Heart left ventricle (tissue), 16 donors: ENCODE measurements around the gene SYNE3. TPM values are rescaled to one million over a fixed set of nuclear protein-coding genes. Genes with fewer than 3 reads are reported as not detected.

Experiments used
- ATAC-seq, 4 donors: fragments of 200-7000 bp; cut with Tn5 transposase; one replicate each; pipeline ENCODE4 v1.9.1; 2020 to 2022; ENCODE audit warnings: moderate library complexity in 4 of 4, mild to moderate bottlenecking in 3 of 4, moderate number of reproducible peaks in 1 of 4
- DNase-seq, 5 donors: peaks; one replicate each; pipeline ENCODE4 v3.0.0-alpha.2; 2020
- H3K27ac ChIP-seq, 12 donors: fragments of 200-600 bp; sonication (generic) in 4 of 12; one replicate each; pipeline versions ENCODE4 v1.5.0 to v1.8.0; 2016 to 2022; ENCODE audit warnings: mild to moderate bottlenecking in 2 of 12
- H3K27me3 ChIP-seq, 9 donors: fragments of 200-600 bp; sonication (generic) in 2 of 9; one replicate each; pipeline versions ENCODE4 v1.5.1 to v1.8.0; 2016 to 2022; ENCODE audit warnings: mild to moderate bottlenecking in 3 of 9
- H3K36me3 ChIP-seq, 9 donors: fragments of 200-600 bp; sonication (generic) in 2 of 9; one replicate each; pipeline versions ENCODE4 v1.5.0 to v1.8.0; 2018 to 2022; ENCODE audit warnings: mild to moderate bottlenecking in 2 of 9
- H3K4me1 ChIP-seq, 12 donors: fragments of 200-600 bp; sonication (generic) in 4 of 12; one replicate each; pipeline versions ENCODE4 v1.5.0 to v1.8.0; 2016 to 2022; ENCODE audit warnings: mild to moderate bottlenecking in 3 of 12
- H3K4me3 ChIP-seq, 12 donors: fragments of 200-600 bp; sonication (generic) in 4 of 12; one replicate each; pipeline versions ENCODE4 v1.5.0 to v1.8.0; 2017 to 2022; ENCODE audit warnings: mild to moderate bottlenecking in 9 of 12, moderate library complexity in 4 of 12
- H3K9me3 ChIP-seq, 12 donors: fragments of 200-600 bp; sonication (generic) in 4 of 12; one replicate each; pipeline versions ENCODE4 v1.5.0 to v1.8.0; 2016 to 2022; ENCODE audit warnings: mild to moderate bottlenecking in 1 of 12
- CTCF ChIP-seq, 12 donors: fragments of 200-600 bp; sonication (generic) in 4 of 12; IDR thresholded peaks; one replicate each; pipeline versions ENCODE4 v1.5.0 to v1.8.0; 2018 to 2022; ENCODE audit warnings: antibody characterized with exemption in 12 of 12, mild to moderate bottlenecking in 5 of 12
- POLR2A ChIP-seq, 2 donors: fragments of 450-650 bp; IDR thresholded peaks; one replicate each; pipeline ENCODE4 v1.6.1; 2017; ENCODE audit warnings: antibody characterized with exemption in 2 of 2, mild to moderate bottlenecking in 2 of 2, moderate library complexity in 2 of 2
- WGBS, 4 donors: extraction: QIAGEN DNeasy Blood & Tissue Kit in 2 of 4; methylation state at CpG; one replicate each; pipeline versions ENCODE4 v1.1.5 to v1.1.7; 2013 to 2018; 5-methylcytosine and 5-hydroxymethylcytosine counted together
- intact Hi-C, 10 donors: fragments of 100-400 bp; cut with DNase I; formaldehyde crosslinking; loops; one replicate each; pipeline versions ENCODE4 v1.11.1 to v1.14.2; 2022
- polyA plus RNA-seq, 2 donors: library from polyadenylated mRNA; stranded (reverse); fragments of 200-250 nt; gene quantifications; one replicate each; pipeline ENCODE4 v1.2.3, GENCODE V29; 2013
- total RNA-seq, 9 donors: library from RNA; depleted of rRNA in 2 of 9; stranded (reverse); fragments of >200 nt in 2 of 9; fragmentation: NEBNext Ultra II Directional in 3 of 9; extraction: Animal tissue kit (Norgen Biotek cat#: 25700) in 3 of 9; gene quantifications; one replicate each; pipeline versions ENCODE4 v1.1.0 to v1.2.4, GENCODE V29; 2016 to 2023
- donor health status: ischemic (EF 13 %, LVEDD 7.1; RV severe dilation, severe dysfunction).
- donor health status: healthy with polysubstance abuse.
- donor health status: DM: no; HTN: yes; CAD: no.
- donor health status: DM: no; HTN: no; CAD: no.
- donor health status: ischemic (EF 25% LVEDD 6.9; RV normal size, moderate dysfunction).
- donor health status: ischemic (EF 25% LVEDD 5.7; RV mildly dilated, moderate dysfunction).
- donor health status: healthy.
- donor health status: DM: yes; HTN: yes; CAD: no.
- donor health status: ischemic (EF 35%, LVEDD 5.7; RV mildly dilated, moderate dysfunction).
- donor health status: nonischemic (EF 11% LVEDD 7.7; RV severe dilation, severe dysfunction).
- donor health status: DM: yes; HTN: yes; CAD: no.
- donor health status: PGD.
- donor health status: ischemic (EF 29% LVEDD 5.4; RV normal size, mild dysfunction).
- donor health status: nonischemic (EF 23%, LVEDD 6.1; RV moderate dilation, normal function).

SYNE3 gene
- total and polyA plus RNA-seq, 11 donors: 3.1 to 16.9 (median 8.0) TPM

- no peaks in the 10 kb centered on the region for H3K9me3 ChIP-seq
- TF ChIP-seq POLR2A (IDR thresholded peaks at IDR 0.05): no peak
- TF ChIP-seq CTCF (IDR thresholded peaks at IDR 0.05): no peak
- H3K4me3 ChIP-seq: no peak overlapping the region
- peaks cover 9 to 72% (median 34%) of the 10 kb centered on the region in 12 donors for H3K4me1 ChIP-seq
- ATAC-seq (peak; percentile 74 to 95 (median 93)), DNase-seq (peak; percentile 63 to 90 (median 79))
- peaks cover 0 to 8% (median 0%) of the 10 kb centered on the region in 9 donors for H3K36me3 ChIP-seq
- no peaks in the 10 kb centered on the region for H3K27me3 ChIP-seq
- intact Hi-C loops: loop anchor here in 2 of 10 donors (5.0 kb wide), 1 partner anchor 34 kb away; the partner anchor contains the start of gene SYNE3 (in 2 of the 2)
- WGBS, 4 donors: 60 to 74% (median 62%) methylated on average over 14 of the region's 14 CpGs
- H3K27ac ChIP-seq: peak overlapping the region; percentile 51 to 87 (median 74)
These were observed 32.9 kb downstream of the SYNE3 start for GRCh38 chr14:95483309-95484165.

- Histone ChIP-seq H3K9me3 (no peaks in the 10 kb centered on the region), H3K4me1 (peaks cover 9 to 74% (median 36%) of the 10 kb centered on the region in 12 donors), H3K27ac (peak overlapping the region; percentile 51 to 87 (median 74)), H3K27me3 (no peaks in the 10 kb centered on the region), H3K4me3 (no peak overlapping the region), H3K36me3 (peaks cover 0 to 5% (median 0%) of the 10 kb centered on the region in 9 donors)
- 81 to 88% (median 83%) methylated on average over 12 of the region's 12 CpGs for WGBS, 4 donors
- no peak for DNase-seq
- ATAC-seq: no peak
- intact Hi-C loops: loop anchor here in 2 of 10 donors (5.0 kb wide), 1 partner anchor 35 kb away; the partner anchor contains the start of gene SYNE3 (in 2 of the 2)
- TF ChIP-seq CTCF (IDR thresholded peaks at IDR 0.05): no peak
- no peak for TF ChIP-seq POLR2A (IDR thresholded peaks at IDR 0.05)
These were observed 33.7 kb downstream of the SYNE3 start for GRCh38 chr14:95482627-95483308.

- peak in 1 of 5 donors; percentile 34 for DNase-seq
- 80 to 87% (median 83%) methylated on average over 16 to 18 of the region's 18 CpGs for WGBS, 4 donors
- intact Hi-C loops: loop anchor here in 2 of 10 donors (5.0 kb wide), 1 partner anchor 36 kb away; the partner anchor contains the start of gene SYNE3 (in 2 of the 2)
These were observed 34.9 kb downstream of the SYNE3 start for GRCh38 chr14:95481391-95482022.

More at GRCh38 chr14:95481391-95482022, 34.9 kb downstream of the SYNE3 start:
- Histone ChIP-seq H3K9me3 (peaks cover 0 to 4% (median 0%) of the 10 kb centered on the region in 12 donors), H3K27ac (peak overlapping the region in 7 of 12 donors; percentile 9 to 77 (median 57)), H3K4me1 (peaks cover 9 to 80% (median 36%) of the 10 kb centered on the region in 12 donors), H3K4me3 (no peak overlapping the region), H3K36me3 (peaks cover 0 to 3% (median 0%) of the 10 kb centered on the region in 9 donors), H3K27me3 (no peaks in the 10 kb centered on the region)
- ATAC-seq: no peak
- TF ChIP-seq CTCF (IDR thresholded peaks at IDR 0.05) (no peak), POLR2A (IDR thresholded peaks at IDR 0.05) (no peak)
